Adipose tissue (tissue), 3 donors: Measurements from ENCODE around the gene NOLC1. TPM values are rescaled to one million over a fixed set of nuclear protein-coding genes. Genes with fewer than 3 reads are reported as not detected.

Experiments used
- H3K27ac ChIP-seq: one replicate; pipeline ENCODE4 v1.5.1; 2013; ENCODE audit warnings: low read depth, low read length
- WGBS, 3 donors: extraction: QIAGEN DNeasy Blood & Tissue Kit; methylation state at CpG; one replicate each; pipeline ENCODE4 v1.1.7; 2013; 5-methylcytosine and 5-hydroxymethylcytosine counted together
- polyA plus RNA-seq, 3 donors: library from polyadenylated mRNA; stranded (reverse); fragments of 200-250 nt; gene quantifications; one replicate each; pipeline ENCODE4 v1.2.3, GENCODE V29; 2013
- donor health status: healthy with polysubstance abuse.
- donor health status: Bipolar disorder and iron deficiency.
- donor health status: healthy.

NOLC1 gene
- polyA plus RNA-seq, 3 donors = 17.0 to 69.9 (median 33.4) TPM

DNA sequence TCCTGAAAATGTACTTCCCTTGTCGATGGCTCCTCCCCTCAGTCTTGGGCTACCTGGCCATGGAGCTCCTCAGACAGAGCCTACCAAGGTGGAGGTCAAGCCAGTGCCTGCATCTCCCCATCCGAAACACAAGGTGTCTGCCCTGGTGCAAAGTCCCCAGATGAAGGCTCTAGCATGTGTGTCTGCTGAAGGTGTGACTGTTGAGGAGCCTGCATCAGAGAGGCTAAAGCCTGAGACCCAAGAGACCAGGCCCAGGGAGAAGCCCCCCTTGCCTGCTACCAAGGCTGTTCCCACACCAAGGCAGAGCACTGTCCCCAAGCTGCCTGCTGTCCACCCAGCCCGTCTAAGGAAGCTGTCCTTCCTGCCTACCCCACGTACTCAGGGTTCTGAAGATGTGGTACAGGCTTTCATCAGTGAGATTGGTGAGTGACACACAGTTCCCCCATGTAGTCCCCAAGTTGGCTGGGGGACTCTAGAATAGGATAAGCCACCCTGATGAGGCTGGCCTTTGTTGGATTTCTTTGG lies 10.5 kb upstream of the NOLC1 start:
- no peak overlapping the region for H3K27ac ChIP-seq
- 82 to 84% (median 84%) methylated on average over 4 of the region's 4 CpGs for WGBS, 3 donors

DNA sequence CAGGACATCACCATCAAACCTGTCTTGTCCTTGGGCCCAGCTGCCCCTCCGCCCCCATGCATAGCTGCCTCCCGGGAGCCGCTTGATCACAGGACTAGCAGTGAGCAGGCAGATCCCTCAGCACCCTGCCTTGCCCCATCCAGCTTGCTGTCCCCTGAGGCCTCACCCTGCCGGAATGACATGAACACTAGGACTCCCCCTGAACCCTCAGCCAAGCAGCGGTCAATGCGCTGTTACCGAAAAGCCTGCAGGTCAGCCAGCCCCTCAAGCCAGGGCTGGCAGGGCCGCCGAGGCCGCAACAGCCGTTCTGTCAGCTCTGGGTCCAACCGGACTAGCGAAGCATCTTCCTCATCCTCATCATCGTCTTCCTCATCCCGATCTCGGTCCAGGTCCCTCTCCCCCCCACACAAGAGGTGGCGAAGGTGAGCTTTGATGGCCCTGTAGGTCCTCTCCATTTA lies 5.2 kb upstream of the NOLC1 start:
- WGBS, 3 donors = 94 to 95% (median 95%) methylated on average over 17 of the region's 17 CpGs

DNA sequence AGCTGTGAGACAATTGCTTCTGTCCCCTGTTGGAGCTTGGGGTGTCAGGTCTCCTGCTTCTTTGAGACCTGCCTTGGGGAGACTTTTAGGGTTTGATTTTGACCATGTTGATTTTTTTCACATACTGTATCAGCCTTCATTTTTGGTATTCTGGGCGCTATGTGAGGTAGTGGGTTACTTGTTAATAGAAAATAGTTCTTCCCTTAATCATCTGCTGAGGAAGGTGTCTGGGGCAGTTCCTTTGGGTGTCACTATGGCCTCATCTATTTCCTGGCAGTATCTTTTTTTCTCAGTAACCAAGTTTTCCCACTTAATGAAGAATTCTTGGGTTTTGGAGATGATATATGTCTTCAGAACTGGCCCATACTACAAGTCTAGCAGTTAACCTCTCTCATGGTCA lies 4.6 kb upstream of the NOLC1 start:
- WGBS, 3 donors = 93 to 100% (median 95%) methylated on average over 1 of the region's 1 CpG
- H3K27ac ChIP-seq = no peak overlapping the region

More for the DNA sequence above, 5.2 kb upstream of the NOLC1 start:
- H3K27ac ChIP-seq = no peak overlapping the region

DNA sequence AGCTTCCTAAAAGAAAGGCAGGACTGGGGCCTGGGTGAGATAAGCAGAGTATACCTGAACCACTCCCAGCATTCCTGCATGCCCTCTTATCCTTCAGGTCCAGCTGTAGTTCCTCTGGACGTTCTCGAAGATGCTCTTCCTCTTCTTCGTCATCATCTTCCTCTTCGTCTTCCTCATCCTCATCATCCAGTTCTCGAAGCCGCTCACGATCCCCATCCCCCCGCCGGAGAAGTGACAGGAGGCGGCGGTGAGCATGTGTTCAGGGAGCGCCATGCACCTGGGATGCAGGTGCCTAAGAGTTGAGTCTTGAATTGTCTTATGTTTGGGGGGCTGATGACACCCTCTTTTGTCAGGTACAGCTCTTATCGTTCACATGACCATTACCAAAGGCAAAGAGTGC lies 3.9 kb upstream of the NOLC1 start:
- WGBS, 3 donors = 92 to 95% (median 93%) methylated on average over 13 of the region's 13 CpGs

DNA sequence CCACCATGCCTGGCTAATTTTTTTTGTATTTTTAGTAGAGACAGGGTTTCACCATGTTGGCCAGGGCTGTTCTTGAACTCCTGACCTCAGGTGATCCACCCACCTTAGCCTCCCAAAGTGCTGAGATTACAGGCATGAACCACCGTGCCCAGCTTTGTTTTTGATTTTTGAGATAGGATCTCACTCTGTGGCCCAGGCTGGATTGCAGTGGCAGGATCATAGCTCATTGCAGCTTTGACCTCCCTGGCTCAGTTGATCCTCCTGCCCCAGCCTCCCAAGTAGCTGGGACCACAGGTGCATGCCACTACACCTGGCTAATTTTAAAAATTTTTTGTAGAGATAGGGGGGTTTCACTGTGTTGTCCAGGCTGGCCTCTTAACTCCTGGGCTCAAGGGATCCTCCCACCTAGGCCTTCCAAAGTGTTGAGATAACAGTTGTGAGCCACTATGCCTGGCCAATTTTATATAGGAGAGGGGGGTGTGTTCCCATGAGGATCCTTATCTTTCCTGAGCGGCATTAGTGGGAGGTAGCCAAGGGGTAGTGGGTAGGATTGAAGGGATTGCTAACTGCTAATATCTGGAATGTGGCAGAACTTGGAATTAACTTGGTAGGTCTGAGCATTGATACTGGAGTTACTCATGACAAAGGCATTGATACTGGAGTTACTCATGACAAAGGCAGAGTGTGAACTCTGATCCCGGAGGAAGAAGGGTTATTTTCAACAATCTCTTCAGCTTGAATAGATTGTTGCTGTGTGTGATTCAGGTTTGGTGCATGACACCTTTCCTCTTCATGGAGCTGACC lies 1.0 kb upstream of the NOLC1 start:
- peak overlapping the region; percentile 80 for H3K27ac ChIP-seq
- 57 to 87% (median 83%) methylated on average over 3 of the region's 3 CpGs for WGBS, 3 donors

More for the DNA sequence above, 3.9 kb upstream of the NOLC1 start:
- H3K27ac ChIP-seq = no peak overlapping the region

DNA sequence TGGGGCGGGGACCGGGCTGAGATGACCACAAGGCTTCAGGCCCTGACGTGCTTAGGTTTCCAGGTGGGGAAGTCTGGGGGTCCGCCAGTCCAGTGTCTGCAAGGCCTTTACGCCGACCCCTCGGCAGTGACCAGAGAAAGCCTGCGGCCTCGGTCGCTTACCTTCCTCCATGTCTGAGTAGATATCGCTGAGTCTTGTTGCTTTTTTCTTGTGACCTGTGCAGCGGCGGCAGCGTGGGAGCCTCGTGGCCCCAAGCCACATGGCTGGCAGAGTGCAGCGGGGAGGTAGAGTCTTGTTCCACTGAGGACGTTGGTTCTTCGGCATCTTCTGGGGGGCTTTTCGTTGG lies 329 bp downstream of the NOLC1 start:
- 0 to 1% (median 0%) methylated on average over 19 of the region's 19 CpGs for WGBS, 3 donors
- H3K27ac ChIP-seq = peak overlapping the region; percentile 74

DNA sequence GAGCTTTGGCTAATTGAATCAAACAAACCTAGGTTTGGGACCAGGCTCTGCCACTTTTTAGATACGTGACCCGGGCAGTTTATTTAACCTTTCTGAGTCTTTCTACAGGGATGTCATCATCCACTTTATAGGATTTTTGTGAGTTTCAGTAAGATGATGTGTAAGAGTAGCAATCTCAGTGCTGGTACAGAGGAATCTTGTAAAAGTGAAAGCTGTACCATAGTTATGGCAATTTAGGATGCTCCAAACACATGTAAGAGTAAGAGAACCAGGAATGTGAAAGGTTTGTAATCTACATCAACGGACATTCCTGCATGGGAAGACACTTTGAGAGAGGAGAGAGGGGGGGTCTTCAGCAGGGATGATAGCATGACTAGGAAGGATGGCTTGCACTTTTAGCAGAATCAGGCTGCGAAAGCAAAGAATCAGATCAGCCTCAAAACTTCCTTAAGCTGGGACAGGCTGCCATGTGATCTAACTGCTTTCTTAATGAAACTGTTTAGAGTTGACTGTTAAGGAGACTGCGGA lies 968 bp downstream of the NOLC1 start:
- no peak overlapping the region for H3K27ac ChIP-seq
- 31 to 34% (median 33%) methylated on average over 5 of the region's 5 CpGs for WGBS, 3 donors

DNA sequence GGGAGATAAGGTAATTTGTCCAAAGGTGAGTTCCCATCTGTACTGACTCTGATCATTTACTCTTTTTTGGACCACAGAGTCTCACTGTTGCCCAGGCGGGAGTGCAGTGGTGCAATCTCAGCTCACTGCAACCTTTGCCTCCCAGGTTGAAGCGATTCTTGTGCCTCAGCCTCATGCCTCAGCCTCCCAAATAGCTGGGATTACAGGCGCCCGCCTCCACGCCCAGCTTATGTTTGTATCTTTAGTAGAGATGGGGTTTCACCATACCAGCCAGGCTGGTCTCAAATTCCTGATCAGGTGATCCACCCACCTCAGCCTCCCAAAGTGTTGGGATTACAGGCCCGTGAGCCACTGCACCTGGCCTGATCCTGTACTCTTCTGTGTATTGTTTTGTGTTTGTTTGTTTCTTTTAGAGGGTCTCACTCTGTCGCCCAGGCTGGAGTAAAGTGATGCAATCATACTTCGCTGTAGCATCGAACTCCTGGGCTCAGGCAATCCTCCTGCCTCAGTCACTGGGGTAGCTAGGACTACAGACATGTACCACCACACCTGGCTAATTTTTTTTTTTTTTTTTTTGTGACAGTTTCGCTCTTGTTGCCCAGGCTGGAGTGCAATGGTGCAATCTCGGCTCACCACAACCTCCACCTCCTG lies 2.4 kb downstream of the NOLC1 start:
- no peak overlapping the region for H3K27ac ChIP-seq
- 91 to 95% (median 92%) methylated on average over 10 to 11 of the region's 11 CpGs for WGBS, 3 donors

DNA sequence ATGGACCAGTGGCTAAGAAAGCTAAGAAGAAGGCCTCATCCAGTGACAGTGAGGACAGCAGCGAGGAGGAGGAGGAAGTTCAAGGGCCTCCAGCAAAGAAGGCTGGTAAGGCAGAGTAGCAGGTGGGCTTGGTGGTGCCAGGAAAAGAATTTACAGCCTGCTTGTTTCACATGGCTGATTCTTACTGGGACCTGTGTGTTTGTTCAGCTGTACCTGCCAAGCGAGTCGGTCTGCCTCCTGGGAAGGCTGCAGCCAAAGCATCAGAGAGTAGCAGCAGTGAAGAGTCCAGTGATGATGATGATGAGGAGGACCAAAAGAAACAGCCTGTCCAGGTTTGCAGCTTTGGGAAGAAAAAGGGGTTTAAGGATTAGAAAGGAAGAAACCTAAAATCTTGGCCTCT lies 5.0 kb downstream of the NOLC1 start:
- H3K27ac ChIP-seq = no peak overlapping the region
- WGBS, 3 donors = 49 to 92% (median 92%) methylated on average over 3 of the region's 3 CpGs

DNA sequence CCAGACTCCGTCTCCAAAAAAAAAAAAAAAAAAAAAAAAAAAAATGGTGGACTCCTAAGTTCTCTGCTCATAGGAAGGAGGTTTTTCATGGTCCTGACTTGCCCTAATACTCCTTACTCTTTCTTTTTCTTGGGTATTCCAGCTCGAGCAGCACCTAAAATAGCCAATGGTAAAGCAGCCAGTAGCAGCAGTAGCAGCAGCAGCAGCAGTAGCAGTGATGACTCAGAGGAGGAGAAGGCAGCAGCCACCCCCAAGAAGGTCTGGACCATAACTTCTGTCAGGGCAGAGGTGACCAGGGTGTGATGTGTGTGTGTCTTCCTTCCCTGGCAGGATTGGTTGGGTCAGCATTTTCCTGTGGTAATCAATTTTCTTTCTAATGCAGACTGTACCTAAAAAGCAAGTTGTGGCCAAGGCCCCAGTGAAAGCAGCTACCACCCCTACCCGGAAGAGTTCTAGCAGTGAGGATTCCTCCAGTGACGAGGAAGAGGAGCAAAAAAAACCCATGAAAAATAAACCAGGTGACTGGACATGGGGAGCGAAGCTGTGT lies 6.9 kb downstream of the NOLC1 start:
- 91 to 97% (median 92%) methylated on average over 5 of the region's 5 CpGs for WGBS, 3 donors
- no peak overlapping the region for H3K27ac ChIP-seq

DNA sequence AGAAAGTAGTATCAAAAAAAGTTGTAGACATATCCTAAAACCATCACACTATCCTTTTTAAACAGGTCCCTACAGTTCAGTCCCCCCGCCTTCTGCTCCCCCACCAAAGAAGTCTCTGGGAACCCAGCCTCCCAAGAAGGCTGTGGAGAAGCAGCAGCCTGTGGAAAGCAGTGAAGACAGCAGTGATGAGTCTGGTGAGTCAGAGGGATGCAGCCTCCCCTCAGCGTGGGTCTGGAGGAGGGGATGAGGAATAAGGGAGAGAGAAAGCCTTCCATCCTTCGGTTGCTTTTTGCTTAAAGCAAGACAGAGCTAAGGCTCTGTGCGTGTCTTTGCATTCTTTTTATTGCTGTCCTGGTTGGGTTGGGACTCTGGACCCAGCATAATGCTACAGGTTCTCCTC lies 7.6 kb downstream of the NOLC1 start:
- H3K27ac ChIP-seq = no peak overlapping the region
- 90 to 97% (median 91%) methylated on average over 4 of the region's 4 CpGs for WGBS, 3 donors

DNA sequence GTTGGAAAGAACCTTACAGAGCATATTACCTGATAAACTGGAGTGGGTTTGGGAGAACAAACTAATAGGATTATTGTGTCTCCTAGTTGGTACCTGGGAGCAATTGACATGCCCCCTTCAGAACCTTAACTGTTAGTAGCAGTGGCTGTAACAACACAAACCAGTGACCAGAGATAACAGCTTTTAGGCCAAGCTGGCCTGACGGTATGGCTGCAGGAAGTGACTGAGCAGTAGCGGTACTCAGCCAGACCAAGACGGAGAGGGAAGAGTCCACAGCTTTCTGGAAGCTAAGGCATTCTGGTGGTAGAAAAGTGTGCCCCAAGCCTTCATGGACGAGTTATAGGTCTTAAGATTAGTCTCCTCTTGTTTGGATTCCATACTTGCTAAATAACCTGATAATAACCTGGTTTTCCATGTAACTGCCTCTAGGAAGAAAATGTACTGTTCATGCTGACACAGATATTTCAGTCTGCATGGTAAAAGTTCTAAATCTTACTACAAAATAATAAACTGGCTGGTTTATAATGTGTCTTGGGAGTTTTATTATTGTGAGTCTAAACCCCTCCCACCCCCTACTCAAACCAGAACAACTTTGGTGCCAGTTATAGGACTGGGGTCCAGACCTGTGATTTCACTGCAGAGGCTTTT lies 11.3 kb downstream of the NOLC1 start:
- no peak overlapping the region for H3K27ac ChIP-seq
- 69 to 71% (median 71%) methylated on average over 4 of the region's 4 CpGs for WGBS, 3 donors

DNA sequence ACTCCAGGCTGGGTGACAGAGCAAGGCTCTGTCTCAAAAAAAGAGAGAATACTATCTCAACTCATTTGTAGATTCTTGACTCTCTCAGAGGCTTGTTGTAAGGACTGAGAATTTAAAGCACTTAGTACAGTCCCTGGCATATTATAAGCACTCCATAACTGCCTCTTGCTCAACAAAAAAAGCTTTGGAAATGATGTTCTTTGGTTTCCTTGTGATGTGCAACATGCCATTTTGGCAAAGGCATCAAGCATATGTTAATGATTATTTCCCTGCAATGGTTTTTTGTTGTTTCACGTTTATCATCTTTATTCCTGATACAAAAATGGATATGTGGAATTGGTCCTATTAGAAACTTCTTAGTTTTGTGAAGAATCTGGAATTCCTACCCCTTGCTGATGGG lies 15.7 kb downstream of the NOLC1 start:
- no peak overlapping the region for H3K27ac ChIP-seq
- 29 to 32% (median 29%) methylated on average over 1 of the region's 1 CpG for WGBS, 3 donors

DNA sequence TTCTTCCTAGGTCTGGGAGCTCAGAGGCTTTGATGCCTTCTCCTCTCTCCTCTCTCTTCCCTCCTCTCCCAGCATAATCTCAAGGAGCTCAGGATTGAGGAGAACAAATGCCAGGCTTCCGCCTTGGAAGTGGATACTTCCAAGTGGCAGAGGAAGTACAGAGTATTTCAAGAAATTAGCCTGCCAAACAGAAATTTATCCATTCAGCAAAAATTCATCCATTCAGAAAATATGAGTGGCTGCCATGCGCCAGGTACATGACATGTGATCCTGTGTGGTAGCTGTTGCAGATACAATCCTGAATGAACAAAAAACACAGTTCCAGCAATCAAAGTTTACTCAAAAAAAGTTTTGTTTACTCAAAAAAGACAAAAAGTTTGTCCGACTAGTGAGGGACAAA lies 18.4 kb downstream of the NOLC1 start:
- WGBS, 3 donors = 45 to 89% (median 65%) methylated on average over 3 of the region's 3 CpGs
- H3K27ac ChIP-seq = no peak overlapping the region

DNA sequence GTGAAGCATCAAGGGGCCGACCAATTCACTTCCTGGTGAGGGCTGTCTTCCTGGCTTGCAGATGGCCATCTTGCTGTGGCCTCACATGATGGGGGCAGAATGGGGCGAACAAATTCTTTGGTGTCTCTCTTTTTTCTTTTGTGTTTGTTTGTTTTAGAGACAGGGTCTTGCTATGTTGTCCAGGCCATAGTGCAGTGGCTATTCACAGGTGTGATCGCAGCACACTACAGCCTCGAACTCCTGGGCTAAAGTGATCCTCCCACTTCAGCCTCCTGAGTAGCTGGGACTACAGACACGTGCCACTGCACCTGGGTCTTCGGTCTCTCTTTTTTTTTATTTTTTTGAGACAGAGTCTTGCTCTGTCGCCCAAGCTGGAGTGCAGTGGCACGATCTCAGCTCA lies 20.1 kb downstream of the NOLC1 start:
- no peak overlapping the region for H3K27ac ChIP-seq
- 82 to 86% (median 83%) methylated on average over 7 to 8 of the region's 8 CpGs for WGBS, 3 donors

DNA sequence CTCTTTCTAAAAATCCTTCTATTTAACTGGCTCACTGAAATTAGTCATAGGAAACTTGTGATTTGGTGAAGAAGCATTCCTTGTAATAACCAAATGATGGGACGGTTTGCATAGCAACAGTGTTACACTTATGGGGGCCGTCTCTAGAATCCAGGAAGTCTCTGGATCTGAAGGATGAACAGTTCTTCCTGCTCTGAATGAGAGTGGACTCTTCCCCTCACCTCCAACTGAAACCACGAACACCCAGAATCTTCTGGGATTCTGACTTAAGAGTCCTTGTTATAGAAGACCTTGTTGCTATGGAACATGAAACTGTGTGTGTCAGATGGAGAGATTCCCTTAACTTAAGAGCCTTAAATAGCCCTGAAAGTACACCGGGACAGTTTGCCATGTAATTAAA lies 23.2 kb downstream of the NOLC1 start:
- 41 to 46% (median 42%) methylated on average over 4 of the region's 4 CpGs for WGBS, 3 donors
- H3K27ac ChIP-seq = no peak overlapping the region

DNA sequence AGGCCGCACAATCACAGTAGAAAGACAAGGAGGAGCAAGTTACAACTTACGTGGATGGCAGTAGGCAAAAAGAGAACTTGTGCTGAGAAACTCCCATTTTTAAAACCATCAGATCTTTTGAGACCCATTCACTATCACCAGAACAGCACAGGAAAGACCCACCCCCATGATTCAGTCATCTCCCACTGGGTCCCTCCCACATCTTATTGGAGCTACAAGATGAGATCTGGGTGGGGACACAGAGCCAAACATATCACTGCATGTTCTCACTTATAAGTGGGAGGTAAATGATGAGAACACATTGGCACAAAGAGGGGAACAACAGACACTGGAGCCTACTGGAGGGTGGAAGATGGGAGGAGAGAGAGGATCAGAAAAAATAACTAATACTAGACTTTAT lies 32.4 kb downstream of the NOLC1 start:
- no peak overlapping the region for H3K27ac ChIP-seq
- 79 to 81% (median 81%) methylated on average over 2 of the region's 2 CpGs for WGBS, 3 donors

DNA sequence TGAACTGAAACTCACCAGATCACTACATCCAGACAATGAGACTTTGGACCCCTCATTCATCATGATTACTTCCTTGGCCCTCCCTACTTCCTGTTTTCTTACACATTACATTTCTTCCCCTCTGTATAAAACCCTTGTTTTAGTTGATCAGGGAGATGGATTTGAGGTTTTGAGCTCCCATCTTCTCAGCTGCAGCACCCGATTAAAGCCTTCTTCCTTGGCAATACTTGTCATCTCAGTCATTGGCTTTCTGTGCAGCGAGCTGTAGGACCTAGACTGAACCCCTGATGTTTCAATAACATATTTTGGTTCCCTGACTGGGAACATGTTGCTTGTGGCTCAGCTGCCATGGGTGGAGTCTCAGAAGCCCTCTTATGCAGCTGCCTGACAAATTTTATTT lies 33.1 kb downstream of the NOLC1 start:
- WGBS, 3 donors = 64 to 69% (median 66%) methylated on average over 2 of the region's 2 CpGs

More for the DNA sequence above, 33.1 kb downstream of the NOLC1 start:
- no peak overlapping the region for H3K27ac ChIP-seq
